ENCODE results near the gene APLP2. TPM values are rescaled to one million over a fixed set of nuclear protein-coding genes. Genes with fewer than 3 reads are reported as not detected.
"Not testable (repeated sequence)": the region's sequence is repeated elsewhere in the genome, so short reads cannot be mapped to it uniquely, and the experiment has no call there.

APLP2 gene
- polyA plus RNA-seq, result 100 to 1,000 TPM in 1 of 3 donors, 10 to 100 TPM in 2; 69.4 to 125 (median 75.8) TPM

GRCh38 chr11:130069659-130070108 is at the start of gene APLP2:
Gene APLP2, plus strand, starts transcription at chr11:130069894. Its CDS starts 84 bp downstream, at chr11:130069978.
- H3K9me3 Mint-ChIP-seq, result no peaks in the 10 kb centered on the region
- H3K4me1 Mint-ChIP-seq, result peaks cover 30 to 42% of the 10 kb centered on the region in 2 donors
- peaks cover 15 to 20% (median 16%) of the 10 kb centered on the region in 3 donors for H3K27me3 Mint-ChIP-seq (ENCODE audit: low read depth in 3 of 3)

GRCh38 chr11:130020323-130020722 is 49.4 kb upstream of the APLP2 start:
- Mint-ChIP-seq H3K9me3 (no peaks in the 10 kb centered on the region), H3K36me3 (no peaks in the 10 kb centered on the region), H3K4me3 (no peak overlapping the region), H3K4me1 (no peaks in the 10 kb centered on the region), H3K27ac (no peak overlapping the region), H3K27me3 (ENCODE audit: low read depth in 3 of 3) (peaks cover 0 to 4% (median 1%) of the 10 kb centered on the region in 3 donors)
- no peak for DNase-seq

More at GRCh38 chr11:130069659-130070108, at the start of gene APLP2:
- H3K36me3 Mint-ChIP-seq, result no peaks in the 10 kb centered on the region
- peak; percentile 97 to 98 (median 98) for DNase-seq
- peak within 1 kb of the TSS; percentile 88 to 97 (median 92) for H3K27ac Mint-ChIP-seq
- H3K4me3 Mint-ChIP-seq, result peak within 1 kb of the TSS; percentile 96 to 98 (median 96)

GRCh38 chr11:130021606-130022005 is 48.1 kb upstream of the APLP2 start:
- H3K27ac Mint-ChIP-seq; H3K4me1 Mint-ChIP-seq; H3K4me3 Mint-ChIP-seq; DNase-seq; H3K36me3 Mint-ChIP-seq; H3K9me3 Mint-ChIP-seq; H3K27me3 Mint-ChIP-seq (ENCODE audit: low read depth in 3 of 3): not testable (repeated sequence)

GRCh38 chr11:130022799-130023198 is 46.9 kb upstream of the APLP2 start:
- Mint-ChIP-seq H3K4me1 (no peaks in the 10 kb centered on the region), H3K27ac (no peak overlapping the region), H3K27me3 (ENCODE audit: low read depth in 3 of 3) (peaks cover 0 to 2% (median 2%) of the 10 kb centered on the region in 3 donors), H3K36me3 (no peaks in the 10 kb centered on the region), H3K4me3 (no peak overlapping the region), H3K9me3 (no peaks in the 10 kb centered on the region)
- DNase-seq, result no peak

GRCh38 chr11:130023204-130023603 is 46.5 kb upstream of the APLP2 start:
- H3K27me3 Mint-ChIP-seq (ENCODE audit: low read depth in 3 of 3), result peaks cover 0 to 4% (median 2%) of the 10 kb centered on the region in 3 donors
- no peak overlapping the region for H3K4me3 Mint-ChIP-seq
- H3K9me3 Mint-ChIP-seq, result no peaks in the 10 kb centered on the region
- no peaks in the 10 kb centered on the region for H3K36me3 Mint-ChIP-seq
- no peaks in the 10 kb centered on the region for H3K4me1 Mint-ChIP-seq
- H3K27ac Mint-ChIP-seq, result no peak overlapping the region
- DNase-seq, result no peak

GRCh38 chr11:130024361-130024760 is 45.3 kb upstream of the APLP2 start:
- Mint-ChIP-seq H3K4me3 (no peak overlapping the region), H3K4me1 (no peaks in the 10 kb centered on the region), H3K27me3 (ENCODE audit: low read depth in 3 of 3) (peaks cover 0 to 4% (median 2%) of the 10 kb centered on the region in 3 donors), H3K36me3 (no peaks in the 10 kb centered on the region), H3K9me3 (no peaks in the 10 kb centered on the region), H3K27ac (no peak overlapping the region)
- no peak for DNase-seq

- no peaks in the 10 kb centered on the region for H3K9me3 Mint-ChIP-seq
- no peak for DNase-seq
- H3K27ac Mint-ChIP-seq, result no peak overlapping the region
- H3K4me3 Mint-ChIP-seq, result no peak overlapping the region
- H3K27me3 Mint-ChIP-seq (ENCODE audit: low read depth in 3 of 3), result peaks cover 0 to 4% (median 2%) of the 10 kb centered on the region in 3 donors
- H3K4me1 Mint-ChIP-seq, result no peaks in the 10 kb centered on the region
- no peaks in the 10 kb centered on the region for H3K36me3 Mint-ChIP-seq
Observed at GRCh38 chr11:130025371-130025770, 44.3 kb upstream of the APLP2 start.

- DNase-seq, result no peak
- Mint-ChIP-seq H3K27ac (no peak overlapping the region), H3K9me3 (no peaks in the 10 kb centered on the region), H3K4me3 (no peak overlapping the region), H3K36me3 (no peaks in the 10 kb centered on the region), H3K27me3 (ENCODE audit: low read depth in 3 of 3) (peaks cover 0 to 4% (median 2%) of the 10 kb centered on the region in 3 donors), H3K4me1 (no peaks in the 10 kb centered on the region)
Observed at GRCh38 chr11:130029137-130029536, 40.6 kb upstream of the APLP2 start.

GRCh38 chr11:130031056-130031455 is 38.6 kb upstream of the APLP2 start:
- DNase-seq, result no peak
- peaks cover 0 to 5% (median 0%) of the 10 kb centered on the region in 3 donors for H3K27me3 Mint-ChIP-seq (ENCODE audit: low read depth in 3 of 3)
- H3K4me3 Mint-ChIP-seq, result no peak overlapping the region
- H3K9me3 Mint-ChIP-seq, result no peaks in the 10 kb centered on the region
- no peaks in the 10 kb centered on the region for H3K4me1 Mint-ChIP-seq
- H3K36me3 Mint-ChIP-seq, result no peaks in the 10 kb centered on the region
- H3K27ac Mint-ChIP-seq, result no peak overlapping the region

- DNase-seq, result no peak
- Mint-ChIP-seq H3K4me3 (no peak overlapping the region), H3K27ac (no peak overlapping the region), H3K27me3 (ENCODE audit: low read depth in 3 of 3) (peaks cover 0 to 7% (median under 1%) of the 10 kb centered on the region in 3 donors), H3K9me3 (no peaks in the 10 kb centered on the region), H3K36me3 (no peaks in the 10 kb centered on the region), H3K4me1 (no peaks in the 10 kb centered on the region)
Observed at GRCh38 chr11:130031945-130032344, 37.7 kb upstream of the APLP2 start.

- H3K36me3 Mint-ChIP-seq, result no peaks in the 10 kb centered on the region
- peaks cover 4 to 6% of the 10 kb centered on the region in 2 donors for H3K4me1 Mint-ChIP-seq
- no peaks in the 10 kb centered on the region for H3K9me3 Mint-ChIP-seq
- H3K27me3 Mint-ChIP-seq (ENCODE audit: low read depth in 3 of 3), result peaks cover 0 to 9% (median 4%) of the 10 kb centered on the region in 3 donors
- DNase-seq, result no peak
- no peak overlapping the region for H3K4me3 Mint-ChIP-seq
- no peak overlapping the region for H3K27ac Mint-ChIP-seq
Observed at GRCh38 chr11:130032931-130033330, 36.8 kb upstream of the APLP2 start.

GRCh38 chr11:130034236-130034635 is 35.5 kb upstream of the APLP2 start:
- H3K36me3 Mint-ChIP-seq, result no peaks in the 10 kb centered on the region
- peaks cover 11 to 12% of the 10 kb centered on the region in 2 donors for H3K4me1 Mint-ChIP-seq
- H3K27ac Mint-ChIP-seq, result no peak overlapping the region
- DNase-seq, result no peak
- no peaks in the 10 kb centered on the region for H3K9me3 Mint-ChIP-seq
- H3K4me3 Mint-ChIP-seq, result no peak overlapping the region
- H3K27me3 Mint-ChIP-seq (ENCODE audit: low read depth in 3 of 3), result peaks cover 0 to 13% (median 7%) of the 10 kb centered on the region in 3 donors

GRCh38 chr11:130037058-130037457 is 32.6 kb upstream of the APLP2 start:
- H3K4me1 Mint-ChIP-seq, result peaks cover 11 to 12% of the 10 kb centered on the region in 2 donors
- H3K9me3 Mint-ChIP-seq, result no peaks in the 10 kb centered on the region
- no peak overlapping the region for H3K4me3 Mint-ChIP-seq
- H3K27me3 Mint-ChIP-seq (ENCODE audit: low read depth in 3 of 3), result peaks cover 2 to 13% (median 9%) of the 10 kb centered on the region in 3 donors
- no peaks in the 10 kb centered on the region for H3K36me3 Mint-ChIP-seq
- H3K27ac Mint-ChIP-seq, result no peak overlapping the region
- DNase-seq, result no peak

GRCh38 chr11:130037881-130038585 is 31.7 kb upstream of the APLP2 start:
- DNase-seq, result peak; percentile 7 to 37 (median 23)
- Mint-ChIP-seq H3K9me3 (no peaks in the 10 kb centered on the region), H3K27ac (no peak overlapping the region), H3K36me3 (no peaks in the 10 kb centered on the region), H3K4me3 (peak overlapping the region in 2 of 5 donors; percentile 31 to 47), H3K4me1 (peaks cover 11 to 12% of the 10 kb centered on the region in 2 donors), H3K27me3 (ENCODE audit: low read depth in 3 of 3) (peaks cover 5 to 13% (median 12%) of the 10 kb centered on the region in 3 donors)

All from immature natural killer cell (primary cell).